Effector memory CD8-positive, alpha-beta T cell (primary cell): Measurements from ENCODE around the gene CYTL1.

Experiments used
- ATAC-seq: fragments of 150-1000 bp; cut with Tn5 transposase; replicated peaks from 2 replicates; pipeline ENCODE4 v1.10.0; 2021; ENCODE audit warnings: mild to moderate bottlenecking, moderate library complexity
- DNase-seq, 3 experiments: peaks; one replicate each; pipeline ENCODE4 v3.0.0; 2021
- H3K27ac Mint-ChIP-seq, 2 donors: one replicate each; pipeline ENCODE4 v1.8.0; 2022; ENCODE audit warnings: mild to moderate bottlenecking in 2 of 2, mixed read lengths in 2 of 2, moderate library complexity in 2 of 2
- H3K27me3 Mint-ChIP-seq, 2 donors: one replicate each; pipeline ENCODE4 v1.8.0; 2022; ENCODE audit warnings: mixed read lengths in 2 of 2
- H3K36me3 Mint-ChIP-seq: one replicate; pipeline ENCODE4 v1.8.0; 2022; ENCODE audit warnings: mild to moderate bottlenecking, moderate library complexity, mixed read lengths; ENCODE audit not compliant: insufficient read depth
- H3K4me1 Mint-ChIP-seq, 2 donors: one replicate each; pipeline ENCODE4 v1.8.0; 2022; ENCODE audit warnings: low read depth in 2 of 2, mixed read lengths in 2 of 2
- H3K4me3 Mint-ChIP-seq, 2 donors: one replicate each; pipeline ENCODE4 v1.8.0; 2022; ENCODE audit warnings: mild to moderate bottlenecking in 2 of 2, mixed read lengths in 2 of 2, moderate library complexity in 2 of 2
- H3K9me3 Mint-ChIP-seq, 2 donors: one replicate each; pipeline ENCODE4 v1.8.0; 2022; ENCODE audit warnings: mixed read lengths in 2 of 2

Gene CYTL1

GRCh38 chr4:4987656-4988055 lies 31.6 kb downstream of the CYTL1 start:
- DNase-seq (no peak), ATAC-seq (no peak)
- Mint-ChIP-seq H3K27me3 (peaks cover 10 to 13% of the 10 kb centered on the region in 2 donors), H3K4me1 (no peaks in the 10 kb centered on the region), H3K27ac (no peak overlapping the region), H3K9me3 (no peaks in the 10 kb centered on the region), H3K4me3 (no peak overlapping the region), H3K36me3 (peaks cover 4% of the 10 kb centered on the region)

DNA sequence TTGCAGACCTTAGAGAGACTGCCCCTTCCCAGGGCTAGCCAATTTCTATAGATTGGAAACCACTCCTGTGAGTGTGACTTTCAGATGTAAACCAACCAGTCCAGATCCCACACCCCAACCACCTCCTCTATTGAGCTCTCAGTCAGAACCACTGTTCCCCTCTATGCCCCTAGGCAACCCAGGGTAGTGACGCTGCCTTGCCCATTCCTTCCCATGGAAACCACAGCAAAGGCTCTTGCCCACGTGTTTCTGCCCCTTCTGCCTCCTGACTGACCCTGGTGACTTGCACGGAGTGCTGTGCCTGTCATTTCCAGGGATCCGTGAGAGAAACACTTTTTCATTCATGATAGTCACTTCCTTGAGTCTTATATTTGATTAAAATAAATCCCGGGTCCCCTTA lies 32.4 kb downstream of the CYTL1 start:
- no peaks in the 10 kb centered on the region for H3K9me3 Mint-ChIP-seq
- peaks cover 10 to 21% of the 10 kb centered on the region in 2 donors for H3K27me3 Mint-ChIP-seq
- H3K27ac Mint-ChIP-seq: peak overlapping the region in 1 of 2 donors; percentile 3
- H3K36me3 Mint-ChIP-seq: peaks cover 4% of the 10 kb centered on the region
- H3K4me3 Mint-ChIP-seq: no peak overlapping the region
- DNase-seq: no peak
- ATAC-seq: no peak
- H3K4me1 Mint-ChIP-seq: no peaks in the 10 kb centered on the region

- Mint-ChIP-seq H3K27ac (no peak overlapping the region), H3K9me3 (no peaks in the 10 kb centered on the region), H3K27me3 (peaks cover 10 to 25% of the 10 kb centered on the region in 2 donors), H3K4me3 (no peak overlapping the region), H3K4me1 (no peaks in the 10 kb centered on the region), H3K36me3 (no peaks in the 10 kb centered on the region)
- DNase-seq (no peak), ATAC-seq (no peak)
Measured at GRCh38 chr4:4985844-4986243, 33.4 kb downstream of the CYTL1 start.

- Mint-ChIP-seq H3K4me3 (no peak overlapping the region), H3K27ac (no peak overlapping the region), H3K4me1 (no peaks in the 10 kb centered on the region), H3K9me3 (no peaks in the 10 kb centered on the region), H3K27me3 (peaks cover 10 to 25% of the 10 kb centered on the region in 2 donors), H3K36me3 (no peaks in the 10 kb centered on the region)
- no peak for DNase-seq
- no peak for ATAC-seq
Measured at GRCh38 chr4:4985036-4985435, 34.2 kb downstream of the CYTL1 start.

GRCh38 chr4:4984186-4984585 lies 35.1 kb downstream of the CYTL1 start:
- Mint-ChIP-seq H3K9me3 (no peaks in the 10 kb centered on the region), H3K4me3 (no peak overlapping the region), H3K36me3 (no peaks in the 10 kb centered on the region), H3K4me1 (no peaks in the 10 kb centered on the region), H3K27ac (no peak overlapping the region), H3K27me3 (peaks cover 10 to 25% of the 10 kb centered on the region in 2 donors)
- ATAC-seq: no peak
- no peak for DNase-seq

GRCh38 chr4:4981827-4982226 lies 37.4 kb downstream of the CYTL1 start:
- DNase-seq (no peak), ATAC-seq (no peak)
- H3K36me3 Mint-ChIP-seq: no peaks in the 10 kb centered on the region
- H3K4me3 Mint-ChIP-seq: no peak overlapping the region
- H3K27me3 Mint-ChIP-seq: peaks cover 5 to 34% of the 10 kb centered on the region in 2 donors
- H3K4me1 Mint-ChIP-seq: no peaks in the 10 kb centered on the region
- H3K27ac Mint-ChIP-seq: no peak overlapping the region
- no peaks in the 10 kb centered on the region for H3K9me3 Mint-ChIP-seq

GRCh38 chr4:4981427-4981826 lies 37.8 kb downstream of the CYTL1 start:
- H3K27ac Mint-ChIP-seq: no peak overlapping the region
- H3K36me3 Mint-ChIP-seq: no peaks in the 10 kb centered on the region
- H3K27me3 Mint-ChIP-seq: peaks cover 5 to 34% of the 10 kb centered on the region in 2 donors
- H3K9me3 Mint-ChIP-seq: no peaks in the 10 kb centered on the region
- no peaks in the 10 kb centered on the region for H3K4me1 Mint-ChIP-seq
- H3K4me3 Mint-ChIP-seq: no peak overlapping the region
- ATAC-seq (no peak), DNase-seq (no peak)

DNA sequence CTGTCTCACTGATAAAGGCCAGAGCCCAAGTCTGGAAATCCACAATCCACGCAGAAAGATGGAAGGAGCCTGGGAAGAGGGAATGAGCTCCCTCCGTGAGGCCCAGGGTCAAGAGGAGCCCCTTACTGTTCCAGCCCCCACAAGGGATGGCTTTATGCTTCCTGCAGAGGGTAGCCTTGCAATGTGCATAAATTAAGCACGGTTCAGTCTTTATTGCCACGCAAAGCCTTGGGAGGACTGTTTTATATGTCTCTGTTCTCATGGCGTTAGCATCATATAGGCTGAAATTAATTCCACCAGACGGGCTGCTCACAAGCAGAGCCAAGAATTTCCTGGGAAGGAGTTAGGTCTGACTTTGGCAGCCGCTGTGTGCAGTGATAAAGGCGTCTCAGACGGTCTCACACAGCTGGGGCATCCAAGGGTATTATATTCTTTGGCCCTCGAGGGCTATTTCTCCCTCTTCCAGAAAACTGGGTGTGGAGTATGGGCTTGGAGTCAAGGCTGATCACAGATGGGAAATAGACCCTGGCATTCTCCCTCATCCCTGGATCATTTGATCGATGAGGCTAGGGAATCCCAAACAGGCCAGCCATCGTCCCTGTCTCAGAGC lies 38.5 kb downstream of the CYTL1 start:
- peaks cover 0 to 3% of the 10 kb centered on the region in 2 donors for H3K9me3 Mint-ChIP-seq
- ATAC-seq: no peak

GRCh38 chr4:4979971-4980370 lies 39.3 kb downstream of the CYTL1 start:
- H3K9me3 Mint-ChIP-seq: peaks cover 0 to 10% of the 10 kb centered on the region in 2 donors
- H3K27ac Mint-ChIP-seq: no peak overlapping the region
- H3K27me3 Mint-ChIP-seq: peaks cover 5 to 34% of the 10 kb centered on the region in 2 donors
- no peak overlapping the region for H3K4me3 Mint-ChIP-seq
- H3K36me3 Mint-ChIP-seq: no peaks in the 10 kb centered on the region
- no peaks in the 10 kb centered on the region for H3K4me1 Mint-ChIP-seq
- no peak for ATAC-seq
- DNase-seq: no peak

More for the DNA sequence above, 38.5 kb downstream of the CYTL1 start:
- Mint-ChIP-seq H3K27me3 (peaks cover 5 to 34% of the 10 kb centered on the region in 2 donors), H3K27ac (no peak overlapping the region), H3K36me3 (no peaks in the 10 kb centered on the region), H3K4me1 (no peaks in the 10 kb centered on the region), H3K4me3 (no peak overlapping the region)
- no peak for DNase-seq

GRCh38 chr4:4974727-4975126 lies 44.5 kb downstream of the CYTL1 start:
- Mint-ChIP-seq H3K4me1 (no peaks in the 10 kb centered on the region), H3K36me3 (no peaks in the 10 kb centered on the region), H3K27me3 (peaks cover 0 to 18% of the 10 kb centered on the region in 2 donors), H3K4me3 (no peak overlapping the region), H3K27ac (no peak overlapping the region), H3K9me3 (peaks cover 0 to 10% of the 10 kb centered on the region in 2 donors)
- ATAC-seq (no peak), DNase-seq (no peak)

DNA sequence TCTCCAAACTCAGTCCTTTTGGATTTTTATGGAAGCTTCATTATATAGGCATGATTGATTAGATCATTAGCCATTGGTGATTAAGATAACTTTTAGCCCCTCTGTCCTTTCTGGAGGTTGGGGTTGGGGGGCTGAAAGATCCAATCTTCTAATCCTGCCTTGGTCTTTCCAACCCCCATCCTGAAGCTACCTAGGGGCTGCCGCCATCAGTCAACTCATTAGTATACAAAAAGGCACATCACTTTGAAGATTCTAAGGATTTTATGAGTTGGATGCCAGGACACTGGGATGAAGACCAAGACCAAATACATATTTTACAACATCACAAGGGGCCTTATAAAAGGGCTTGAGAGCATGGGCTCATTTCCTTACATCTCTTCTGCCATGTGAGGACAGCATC lies 47.5 kb downstream of the CYTL1 start:
- ATAC-seq (no peak), DNase-seq (no peak)

GRCh38 chr4:4969298-4969697 lies 50.0 kb downstream of the CYTL1 start:
- H3K4me1 Mint-ChIP-seq: no peaks in the 10 kb centered on the region
- ATAC-seq (no peak), DNase-seq (no peak)
- no peaks in the 10 kb centered on the region for H3K36me3 Mint-ChIP-seq
- H3K9me3 Mint-ChIP-seq: peaks cover 4% of the 10 kb centered on the region in 2 donors
- H3K27ac Mint-ChIP-seq: no peak overlapping the region
- H3K4me3 Mint-ChIP-seq: no peak overlapping the region
- peaks cover 12 to 28% of the 10 kb centered on the region in 2 donors for H3K27me3 Mint-ChIP-seq

More for the DNA sequence above, 47.5 kb downstream of the CYTL1 start:
- Mint-ChIP-seq H3K4me3 (no peak overlapping the region), H3K27ac (no peak overlapping the region), H3K27me3 (peaks cover 12 to 29% of the 10 kb centered on the region in 2 donors), H3K9me3 (peaks cover 0 to 10% of the 10 kb centered on the region in 2 donors), H3K4me1 (no peaks in the 10 kb centered on the region), H3K36me3 (no peaks in the 10 kb centered on the region)

GRCh38 chr4:4968161-4968725 lies 51.0 kb downstream of the CYTL1 start:
- Mint-ChIP-seq H3K9me3 (peaks cover 7 to 15% of the 10 kb centered on the region in 2 donors), H3K36me3 (no peaks in the 10 kb centered on the region), H3K4me1 (no peaks in the 10 kb centered on the region), H3K27ac (no peak overlapping the region), H3K27me3 (peaks cover 13 to 19% of the 10 kb centered on the region in 2 donors), H3K4me3 (no peak overlapping the region)
- no peak for ATAC-seq
- DNase-seq: no peak
